GM04503 (cell line): Measurements from ENCODE around the gene RAMP3.

Experiments
- DNase-seq: peaks from one replicate; pipeline ENCODE4 v3.0.0-alpha.2; 2012; ENCODE audit warnings: low read depth

Gene RAMP3

DNA sequence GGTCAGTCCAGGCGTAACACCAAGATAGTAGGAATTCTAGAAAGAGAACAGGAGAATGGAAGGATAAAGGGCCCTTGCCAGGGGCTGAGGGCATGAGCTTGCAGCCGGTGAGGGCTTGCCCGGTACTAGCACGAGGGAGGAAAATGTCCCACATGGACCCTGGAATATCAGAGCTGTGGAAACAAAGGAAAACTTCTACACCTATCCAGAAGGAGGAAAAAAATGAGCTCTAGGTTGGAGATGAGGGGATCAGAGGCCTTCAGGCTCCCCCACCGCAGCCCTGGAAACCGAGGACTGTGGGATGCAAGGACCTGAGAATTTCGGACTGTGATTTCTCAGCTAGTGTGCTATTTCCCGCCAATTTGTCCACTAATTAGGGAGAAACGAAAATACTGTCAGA lies 22.1 kb downstream of the RAMP3 start:
- DNase-seq: no peak

DNA sequence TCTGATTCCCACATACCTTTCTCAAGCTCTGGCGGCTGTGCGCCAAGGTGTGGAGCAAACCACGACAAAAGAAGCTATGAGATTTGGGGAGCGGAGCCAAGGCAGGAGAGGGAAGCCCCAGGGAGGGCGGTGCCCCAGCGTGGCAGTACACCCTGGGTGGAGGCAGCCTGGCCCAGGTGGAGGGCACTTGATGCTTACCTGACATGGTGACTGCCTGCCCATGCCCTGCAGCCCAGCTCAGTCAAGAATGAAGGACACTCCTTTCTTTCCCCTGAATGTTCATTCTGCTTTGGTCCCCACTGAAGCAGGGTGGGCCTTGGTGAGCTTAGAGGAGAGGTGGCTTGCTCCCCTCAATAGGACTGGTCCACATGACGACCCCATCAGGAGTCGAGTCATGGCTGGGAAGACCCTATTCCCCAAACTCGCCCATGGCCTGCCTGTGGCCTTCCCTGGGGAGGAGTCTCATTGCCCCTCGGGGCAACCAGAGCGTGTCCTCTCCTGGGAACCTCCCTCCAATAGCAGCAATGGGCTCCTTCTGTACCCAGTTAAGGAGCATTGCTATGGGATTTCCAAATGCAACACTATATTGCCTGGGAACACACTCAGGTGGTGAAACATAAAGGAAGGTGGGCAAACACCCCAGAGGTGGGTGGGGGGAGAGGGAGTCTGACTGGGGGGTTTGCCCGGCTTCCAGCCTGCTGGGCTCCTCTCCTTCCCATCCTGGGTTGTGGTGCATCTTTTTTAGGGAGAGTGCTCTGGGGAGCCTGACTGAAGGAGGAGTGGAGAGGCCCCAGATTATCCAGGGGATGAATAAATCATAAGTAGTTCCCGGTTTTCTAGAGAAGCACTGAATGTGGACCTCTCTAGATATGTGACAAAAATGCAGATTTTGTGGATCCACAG lies 22.7 kb downstream of the RAMP3 start:
- DNase-seq: no peak

DNA sequence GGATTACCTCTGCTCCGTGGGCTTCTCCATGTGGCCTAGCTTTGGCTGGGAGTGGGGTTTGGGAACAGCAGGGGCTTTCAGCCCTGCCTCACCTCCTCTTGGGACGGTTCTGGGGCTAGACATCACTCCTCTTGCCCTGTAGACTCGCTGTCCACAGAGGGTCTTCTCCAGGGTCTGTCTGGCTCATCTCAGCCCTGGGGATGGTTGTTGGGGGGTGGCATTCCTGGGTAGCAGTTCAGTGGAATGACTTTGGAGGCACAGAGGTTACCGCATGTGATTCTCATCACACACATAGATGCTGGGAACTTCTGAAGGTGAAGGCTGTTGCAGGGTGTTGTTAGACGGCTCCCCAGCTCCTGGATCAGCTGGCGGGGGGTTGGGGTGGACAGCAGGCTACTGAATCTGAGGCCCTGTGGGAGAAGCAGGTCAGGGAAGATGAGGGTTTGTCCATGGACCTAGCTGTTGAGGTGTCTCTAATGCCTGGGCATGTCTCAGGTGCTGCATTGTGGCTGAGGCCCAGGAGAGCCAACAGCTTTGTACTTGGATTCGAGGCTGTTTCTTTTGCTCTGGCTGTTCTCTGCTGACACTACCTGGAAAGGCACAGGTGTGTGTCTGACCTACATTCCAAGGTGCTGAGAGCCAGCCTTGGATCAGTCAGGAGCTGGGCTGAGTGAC lies 23.8 kb downstream of the RAMP3 start:
- no peak for DNase-seq

DNA sequence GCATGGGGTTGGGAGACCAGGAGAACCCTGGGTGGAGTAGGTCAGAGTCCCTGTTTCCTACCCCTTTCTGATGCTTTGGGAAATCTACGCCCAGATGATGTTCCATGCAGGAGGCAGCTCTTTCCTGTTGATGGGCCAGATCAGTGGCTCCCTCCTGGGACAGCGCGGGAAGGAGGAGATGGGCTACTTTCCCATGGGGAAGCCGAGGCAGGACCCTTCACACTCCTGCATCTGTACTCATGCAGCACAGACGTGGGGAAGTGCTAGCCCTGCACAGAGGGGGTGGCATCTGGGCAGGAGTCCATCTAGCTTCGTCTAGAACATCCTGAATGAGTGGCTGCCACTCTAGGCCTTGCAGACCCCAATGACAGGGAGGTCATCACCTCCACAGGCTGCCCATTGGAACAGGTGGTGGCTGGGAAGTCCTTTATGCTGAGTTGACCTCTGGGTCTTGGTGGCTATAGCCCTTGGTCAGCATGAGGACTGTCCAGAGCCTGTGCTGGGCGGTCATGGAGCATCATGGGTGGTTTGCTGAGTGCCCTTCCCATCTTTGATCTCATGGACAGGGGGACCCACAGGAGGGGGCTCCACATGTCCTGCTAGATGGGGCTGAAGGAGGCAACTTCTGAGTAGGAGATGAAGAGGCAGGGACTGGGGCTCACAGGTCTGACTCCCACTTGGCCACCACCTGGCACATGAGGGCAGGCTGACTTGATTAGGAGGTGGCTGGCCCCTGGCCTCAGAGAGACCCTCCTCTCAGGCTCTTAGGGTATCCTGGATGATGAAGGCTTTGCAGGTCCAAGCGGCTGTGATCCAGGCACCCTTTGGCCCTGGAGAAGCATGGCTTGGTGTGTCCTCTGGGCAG lies 24.6 kb downstream of the RAMP3 start:
- DNase-seq: no peak

DNA sequence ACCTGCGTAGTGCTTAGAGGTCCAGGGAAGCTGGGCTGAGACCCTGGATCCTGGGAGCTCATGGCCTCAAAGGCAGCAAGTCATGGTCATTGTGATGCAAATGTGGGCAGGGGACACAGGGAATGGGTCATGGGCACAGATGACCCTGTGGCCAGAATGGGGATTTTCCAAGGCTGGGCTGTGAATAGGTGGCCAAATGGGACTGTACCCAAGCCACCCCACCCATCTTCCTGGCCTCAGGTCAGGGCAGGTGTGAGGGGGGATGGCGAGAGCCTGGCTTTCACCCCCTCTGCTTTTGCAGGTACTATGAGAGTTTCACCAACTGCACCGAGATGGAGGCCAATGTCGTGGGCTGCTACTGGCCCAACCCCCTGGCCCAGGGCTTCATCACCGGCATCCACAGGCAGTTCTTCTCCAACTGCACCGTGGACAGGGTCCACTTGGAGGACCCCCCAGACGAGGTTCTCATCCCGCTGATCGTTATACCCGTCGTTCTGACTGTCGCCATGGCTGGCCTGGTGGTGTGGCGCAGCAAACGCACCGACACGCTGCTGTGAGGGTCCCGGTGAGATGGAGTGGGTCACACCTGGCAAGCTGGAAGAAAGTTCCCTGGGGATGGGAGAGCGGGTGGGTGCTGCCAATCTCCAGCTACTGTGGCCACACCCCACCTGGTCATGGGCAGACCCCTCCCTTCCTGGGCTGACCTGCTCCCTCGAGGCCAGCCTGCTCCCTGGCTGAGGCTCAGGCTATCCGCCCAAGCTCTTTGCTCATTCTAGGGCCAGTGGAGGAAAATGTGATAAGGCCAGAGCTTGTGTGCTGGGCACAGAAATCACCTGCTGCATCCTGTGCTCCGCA lies 25.5 kb downstream of the RAMP3 start:
- no peak for DNase-seq

DNA sequence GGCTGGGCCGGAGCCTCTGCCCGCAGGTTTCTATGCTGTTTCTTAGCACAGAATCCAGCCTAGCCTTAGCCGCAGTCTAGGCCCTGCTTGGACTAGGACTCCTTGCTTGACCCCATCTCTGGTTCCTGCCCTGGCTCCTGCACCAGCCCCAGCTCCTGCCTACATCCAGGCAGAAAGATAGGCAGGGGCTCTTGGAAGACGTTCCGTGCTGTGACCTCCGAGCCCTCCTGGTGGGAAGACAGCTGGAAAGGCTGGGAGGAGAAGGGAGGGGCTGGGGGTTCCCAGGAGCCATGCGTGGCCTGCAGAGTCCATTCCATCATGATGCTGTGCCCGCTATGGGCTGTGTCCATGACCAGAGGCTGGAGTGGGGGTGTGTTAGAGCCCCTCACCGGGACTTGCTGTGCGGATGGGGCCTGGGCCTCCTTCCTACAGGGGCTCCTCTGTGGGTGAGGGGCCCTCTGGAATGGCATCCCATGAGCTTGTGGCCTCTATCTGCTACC lies 26.2 kb downstream of the RAMP3 start:
- no peak for DNase-seq

DNA sequence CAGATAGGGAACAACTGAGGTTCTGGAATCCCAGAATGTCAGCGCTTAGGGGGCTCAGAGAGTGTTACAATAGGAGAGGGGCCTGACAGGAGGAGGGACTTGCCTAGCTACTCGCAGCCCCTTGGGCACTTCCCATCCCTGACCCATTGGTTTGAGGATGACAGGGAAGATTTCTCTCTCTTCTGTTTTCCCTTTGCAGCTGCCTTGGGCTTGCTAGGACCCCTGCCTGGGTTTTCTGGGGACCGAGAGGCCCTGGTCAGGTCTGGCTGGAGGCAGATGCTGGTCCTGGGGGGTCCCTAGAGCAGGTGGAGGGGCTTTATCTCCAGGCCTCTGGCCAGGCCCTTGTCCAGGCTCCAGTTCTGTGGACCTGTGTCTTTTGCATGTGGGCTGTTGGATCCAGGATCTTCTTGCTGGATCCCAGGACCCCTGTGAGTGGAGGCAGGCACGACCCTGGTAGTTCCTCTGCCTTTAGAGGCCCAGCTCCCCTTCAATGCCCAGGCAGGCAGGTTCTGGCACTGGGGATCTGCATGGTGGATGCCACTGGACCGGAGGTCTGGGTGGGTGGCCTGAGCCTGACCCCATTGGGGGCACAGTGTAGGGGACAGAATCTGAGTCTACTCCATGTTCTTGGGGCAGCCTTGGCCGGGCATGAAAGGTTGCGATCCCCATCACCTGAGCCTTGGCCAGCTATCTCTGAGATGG lies 26.9 kb downstream of the RAMP3 start:
- DNase-seq: no peak

DNA sequence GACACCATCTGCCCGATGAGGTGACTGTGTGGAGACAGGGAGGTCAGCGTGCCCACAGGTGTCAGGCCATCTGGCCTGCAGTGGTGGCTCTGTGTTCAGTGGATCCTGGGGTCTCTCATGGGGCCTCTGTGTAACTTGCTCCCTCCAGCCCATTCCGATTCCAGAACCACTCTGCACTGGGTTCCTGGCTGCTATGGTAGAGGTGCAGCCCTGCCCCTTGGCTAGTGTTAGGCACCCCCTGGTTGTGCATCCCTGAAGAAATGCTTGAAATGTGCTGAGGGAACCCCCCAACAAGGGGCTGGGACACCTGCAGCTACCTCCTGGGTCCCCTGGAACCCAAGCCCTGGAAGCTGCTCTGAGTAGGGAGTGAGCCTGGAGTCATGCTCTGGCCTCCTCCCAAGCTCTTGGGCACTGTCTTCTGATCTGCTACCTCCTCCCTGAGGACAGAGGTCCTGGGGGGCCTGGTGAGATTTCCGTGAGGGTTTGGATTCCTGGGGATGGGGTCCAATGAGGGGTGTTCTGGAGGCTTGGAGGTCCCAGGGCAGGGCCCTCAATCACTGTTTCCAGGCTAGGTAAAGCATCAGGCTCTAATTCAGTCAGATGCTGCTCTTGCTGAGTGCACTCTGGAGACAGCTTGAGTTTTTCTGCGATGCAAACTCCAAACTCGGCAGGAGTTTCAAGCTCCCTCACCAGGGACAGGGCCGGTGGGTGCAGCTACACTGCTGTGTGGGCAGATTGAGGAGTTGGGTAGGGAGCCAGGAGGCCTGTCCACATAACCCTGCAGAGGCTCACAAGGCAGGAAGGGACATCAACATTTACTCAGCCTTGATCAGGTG lies 27.7 kb downstream of the RAMP3 start:
- DNase-seq: no peak

DNA sequence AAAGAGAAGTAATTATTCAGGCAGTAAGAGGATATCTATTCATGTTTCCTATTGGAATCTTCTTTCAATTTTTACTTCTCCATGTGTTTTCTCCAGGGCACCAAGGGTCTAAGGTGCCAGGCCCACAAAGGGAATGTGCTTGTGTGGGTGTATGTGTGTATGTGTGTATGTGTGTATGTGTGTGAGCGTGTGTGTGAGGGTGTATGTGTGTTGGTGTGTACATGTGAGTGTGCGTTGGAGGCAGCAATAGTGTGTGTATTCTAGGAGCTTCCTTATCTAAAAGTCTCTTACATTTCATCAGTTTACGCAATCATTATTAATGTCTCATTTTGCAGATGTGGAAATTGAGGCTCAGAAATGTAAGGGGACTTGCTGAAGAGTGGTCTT lies 28.3 kb downstream of the RAMP3 start:
- DNase-seq: no peak

DNA sequence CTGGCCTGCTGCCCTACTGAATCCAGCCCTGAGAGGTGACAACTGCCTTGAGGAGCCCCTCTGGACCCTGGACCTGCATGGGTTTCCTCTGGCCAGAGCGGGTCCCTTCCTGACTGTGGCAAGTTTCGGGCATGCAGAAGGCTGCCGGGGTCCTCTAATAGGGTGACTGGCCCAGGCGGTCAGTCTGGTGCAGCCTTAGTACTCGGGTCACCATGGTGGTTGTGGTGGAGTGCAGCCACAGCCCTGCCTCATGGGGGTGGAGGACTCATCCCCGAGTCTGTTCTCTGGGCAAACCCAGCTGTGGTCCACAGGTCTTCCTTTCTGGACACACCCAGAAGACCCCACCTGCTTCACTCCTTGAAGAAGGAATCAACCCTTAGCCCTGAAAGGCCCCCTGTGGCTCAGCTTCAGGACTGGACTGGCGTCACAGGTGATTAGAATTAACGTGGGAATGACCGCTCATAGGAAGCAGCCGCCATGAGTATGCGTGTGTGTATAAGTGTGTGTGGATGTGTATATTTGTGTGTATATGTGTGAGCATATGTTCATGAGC lies 28.7 kb downstream of the RAMP3 start:
- no peak for DNase-seq

DNA sequence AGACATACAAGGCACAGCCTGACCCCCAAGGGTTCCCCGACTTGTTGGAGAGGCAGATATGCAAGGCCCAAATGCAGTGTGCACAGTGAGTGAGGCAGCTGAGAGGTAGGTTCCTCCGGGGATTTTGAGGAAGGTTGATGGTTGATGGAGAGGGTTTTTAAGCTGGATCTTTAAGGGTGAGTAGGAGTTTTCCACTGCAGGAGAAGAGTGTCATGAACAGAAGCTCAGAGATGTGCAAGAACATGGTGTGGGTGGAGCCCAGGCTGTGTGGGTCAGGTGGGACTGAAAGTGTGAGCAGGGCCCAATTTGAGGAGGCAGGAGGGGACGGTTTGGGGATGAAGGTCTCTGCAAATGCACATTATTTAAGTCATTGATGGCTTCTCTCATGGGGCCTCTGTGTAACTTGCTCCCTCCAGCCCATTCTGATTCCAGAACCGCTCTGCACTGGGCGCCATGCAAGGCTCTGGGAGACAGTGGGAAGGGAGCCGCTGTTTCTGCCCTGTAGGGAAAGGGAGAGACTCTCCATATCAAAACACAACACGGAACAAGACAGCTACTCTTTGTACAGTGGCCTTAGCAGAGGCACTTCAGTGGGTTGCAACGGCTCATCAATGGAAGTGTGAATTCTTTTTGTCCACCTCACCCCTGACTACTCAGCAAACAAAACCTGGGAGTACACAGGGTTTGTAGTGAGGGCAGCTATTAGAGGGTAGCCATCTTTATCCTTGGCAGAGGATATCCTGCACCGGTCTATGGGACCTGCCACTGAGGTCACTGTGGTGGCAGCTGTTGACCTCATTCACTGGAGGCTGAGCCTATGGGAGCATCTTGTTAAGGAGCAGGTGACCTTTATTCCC lies 29.7 kb downstream of the RAMP3 start:
- DNase-seq: no peak

DNA sequence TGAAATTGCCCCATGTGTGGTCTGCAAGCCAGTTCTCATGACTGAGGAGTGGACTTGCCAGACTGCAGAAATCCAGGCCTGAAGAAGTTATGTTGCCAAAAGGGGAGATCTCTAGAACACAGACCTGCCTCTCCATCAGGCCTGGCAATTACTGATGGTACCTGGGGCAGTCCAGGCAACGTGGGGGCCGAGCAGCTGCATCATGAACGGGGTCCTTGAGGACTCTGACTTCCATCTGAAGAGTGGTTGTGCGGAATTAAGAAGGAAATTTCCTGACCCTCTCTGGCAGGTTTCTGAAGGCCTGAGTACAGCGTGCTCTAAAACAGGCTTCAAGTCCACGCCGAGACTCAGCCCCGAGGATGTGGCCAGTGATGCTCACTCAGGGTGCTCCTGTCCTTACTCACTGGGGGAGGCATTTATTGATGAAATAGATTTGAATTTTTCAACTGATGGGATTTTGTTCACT lies 30.4 kb downstream of the RAMP3 start:
- no peak for DNase-seq

DNA sequence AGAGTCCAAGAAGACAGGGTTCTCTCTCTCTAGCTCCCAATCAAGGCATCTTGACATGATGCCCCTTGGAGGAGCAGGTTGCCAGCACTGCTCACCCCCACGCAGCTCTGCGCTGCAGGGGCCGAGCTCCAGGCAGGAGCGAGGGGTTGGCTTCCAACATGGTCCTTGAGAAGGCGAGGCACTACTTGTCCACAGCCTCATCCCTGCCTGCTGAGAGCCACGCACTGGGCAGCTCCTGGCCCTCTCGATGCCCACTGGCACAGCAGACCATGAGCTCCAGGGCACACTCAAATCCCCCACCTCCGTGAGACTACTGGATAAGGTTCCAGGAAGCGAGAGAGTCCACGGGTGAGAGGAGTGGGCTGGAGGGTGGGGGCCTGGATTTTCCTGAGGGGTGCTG lies 31.1 kb downstream of the RAMP3 start:
- DNase-seq: no peak

DNA sequence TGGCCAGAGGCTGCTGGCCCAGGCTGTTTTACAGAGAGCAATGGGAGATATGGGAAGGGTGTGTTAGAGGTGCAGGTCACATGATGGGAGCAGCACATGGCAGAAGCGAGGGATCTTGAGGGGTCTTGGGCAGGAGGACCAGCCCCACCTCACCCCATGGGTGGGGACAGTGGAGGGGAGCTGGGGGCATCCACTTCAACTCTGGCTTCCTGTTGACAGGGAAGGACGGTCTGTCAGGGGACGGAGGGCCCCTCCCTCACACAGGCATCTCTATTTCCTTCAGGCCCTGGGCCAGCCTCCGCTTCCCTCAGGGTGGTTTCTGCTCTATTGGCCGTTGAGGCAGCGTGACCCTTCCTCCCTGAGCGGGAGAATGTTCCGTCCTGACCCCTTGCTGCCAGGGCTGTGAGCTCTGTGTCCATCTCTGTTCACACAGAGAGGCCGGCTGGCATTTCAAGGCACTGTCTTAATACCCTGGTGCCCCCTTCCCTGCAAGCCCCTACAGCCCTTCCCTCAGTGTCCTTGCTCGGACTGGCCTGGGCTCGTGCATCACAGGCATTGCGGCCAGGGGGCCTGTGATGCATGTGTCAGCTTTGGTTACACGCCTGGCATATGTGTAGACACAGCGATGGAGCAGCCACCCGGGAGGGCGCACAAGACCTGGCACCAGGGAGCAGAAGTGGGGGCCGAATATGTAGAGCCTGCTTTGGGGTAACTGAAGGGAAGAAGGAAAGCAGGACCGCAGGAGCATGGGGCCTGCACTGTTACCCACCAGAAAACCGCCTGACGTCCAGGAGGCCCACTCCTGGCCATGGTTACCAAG lies 31.8 kb downstream of the RAMP3 start:
- DNase-seq: no peak

DNA sequence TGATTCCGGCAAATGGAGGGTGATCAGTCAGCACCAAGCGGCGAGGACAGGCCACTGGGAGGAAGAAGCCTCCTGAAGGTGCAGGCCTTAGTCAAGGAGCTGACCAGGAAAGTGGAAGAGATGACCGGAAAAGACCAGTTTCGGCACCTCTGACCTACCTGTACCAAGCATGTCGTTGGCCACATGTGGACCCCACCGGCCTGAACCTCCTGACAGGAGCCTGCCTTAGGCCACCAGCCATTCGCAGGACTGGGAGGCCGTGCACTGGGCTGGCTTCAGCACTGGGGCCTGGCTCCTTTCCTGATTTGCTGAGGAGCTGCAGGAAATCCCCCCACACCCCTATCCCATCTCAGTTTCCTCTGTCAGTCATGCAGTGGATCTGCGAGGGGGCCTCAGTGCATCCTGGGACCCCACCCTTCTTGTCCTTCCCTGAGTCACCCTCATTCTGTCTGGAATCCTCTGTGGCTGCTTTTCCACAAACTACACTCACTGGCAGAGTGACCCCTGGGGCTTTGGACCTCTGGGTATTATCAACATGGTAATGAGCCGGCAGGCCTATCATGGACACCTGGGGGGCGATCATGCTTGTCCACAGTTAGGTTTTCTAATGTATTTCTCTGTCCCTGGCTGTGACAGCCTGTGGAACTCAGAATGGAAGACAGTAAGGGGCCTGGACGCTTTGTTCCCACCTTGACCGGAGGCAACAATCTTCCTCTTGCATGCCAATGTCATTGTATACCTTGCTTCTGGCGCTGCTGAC lies 33.0 kb downstream of the RAMP3 start:
- DNase-seq: no peak

DNA sequence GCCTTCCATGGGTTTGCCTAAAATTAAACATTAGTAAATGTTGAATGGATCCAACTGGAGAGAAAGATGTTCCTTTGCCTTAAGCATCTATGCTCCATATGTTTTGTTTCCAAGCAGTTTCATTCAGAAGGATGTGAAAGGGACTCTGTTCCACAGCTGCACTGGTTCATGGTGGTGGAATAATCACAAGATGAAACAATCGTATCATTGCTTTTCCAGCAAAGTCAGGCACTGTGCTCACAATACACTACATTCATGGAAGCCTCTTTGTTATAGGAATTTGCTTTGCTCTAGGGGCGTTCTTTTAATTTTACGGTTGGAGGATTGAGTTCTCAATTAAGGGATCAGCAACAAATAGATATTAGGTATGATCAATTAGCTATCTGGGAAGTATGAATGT lies 33.8 kb downstream of the RAMP3 start:
- DNase-seq: no peak

DNA sequence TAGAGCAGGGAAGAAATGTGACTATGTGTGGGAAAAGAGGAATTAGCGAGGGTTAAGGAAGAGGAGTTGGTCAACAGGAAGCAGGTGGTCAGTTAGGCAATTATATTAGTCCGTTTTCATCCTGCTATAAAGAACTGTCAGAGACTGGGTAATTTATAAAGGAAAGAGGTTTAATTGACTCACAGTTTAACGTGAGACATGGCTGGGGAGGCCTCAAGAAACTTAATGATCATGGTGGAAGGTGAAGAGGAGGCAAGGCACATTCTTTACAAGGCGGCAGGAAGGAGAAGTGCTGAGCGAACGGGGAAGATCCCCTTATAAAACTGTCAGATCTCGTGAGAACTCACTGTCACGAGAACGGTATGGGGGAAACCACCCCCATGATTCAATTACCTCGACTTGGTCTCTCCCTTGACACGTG lies 35.0 kb downstream of the RAMP3 start:
- DNase-seq: no peak
